ENCODE measurements around the gene PSKH1.

DNA sequence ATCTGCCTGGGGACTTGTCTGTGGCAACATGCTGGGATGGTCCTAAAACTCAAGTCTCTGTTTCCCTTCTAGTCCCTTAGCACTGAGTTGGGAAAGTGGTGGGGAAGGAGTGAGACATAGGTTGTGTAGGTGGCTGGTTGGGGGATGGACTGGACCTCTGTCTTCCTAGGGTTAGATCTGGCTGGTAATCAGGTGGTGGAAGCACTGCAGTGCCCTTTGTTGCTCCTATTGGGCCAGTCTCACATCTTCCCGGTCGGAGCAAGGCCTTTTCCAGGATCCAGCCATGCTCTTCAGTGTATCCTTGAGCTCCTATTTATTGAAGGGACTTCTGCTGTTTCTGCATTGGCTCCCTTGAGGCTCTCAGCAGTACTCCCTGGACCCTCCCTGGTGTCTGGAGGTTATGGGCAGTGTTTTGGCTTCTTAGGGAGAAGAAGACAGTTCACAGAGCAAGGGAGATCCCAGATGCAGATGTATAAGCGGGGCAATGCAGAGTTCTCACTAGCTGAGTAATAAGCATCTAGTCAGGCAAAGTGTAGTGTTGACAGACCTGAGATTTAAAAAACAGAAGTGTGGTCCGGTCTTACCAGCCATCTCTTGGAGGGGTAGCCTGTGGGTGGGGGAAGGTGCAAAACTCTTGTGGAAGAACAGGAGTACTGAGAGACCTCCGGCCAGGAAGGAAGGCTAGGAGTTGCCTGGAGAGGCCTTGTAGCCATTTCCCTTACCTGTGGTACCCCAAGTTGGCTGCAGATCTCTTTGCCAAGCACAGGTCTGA, 47.6 kb upstream of the PSKH1 start:
- TF ChIP-seq, protein P1, sequence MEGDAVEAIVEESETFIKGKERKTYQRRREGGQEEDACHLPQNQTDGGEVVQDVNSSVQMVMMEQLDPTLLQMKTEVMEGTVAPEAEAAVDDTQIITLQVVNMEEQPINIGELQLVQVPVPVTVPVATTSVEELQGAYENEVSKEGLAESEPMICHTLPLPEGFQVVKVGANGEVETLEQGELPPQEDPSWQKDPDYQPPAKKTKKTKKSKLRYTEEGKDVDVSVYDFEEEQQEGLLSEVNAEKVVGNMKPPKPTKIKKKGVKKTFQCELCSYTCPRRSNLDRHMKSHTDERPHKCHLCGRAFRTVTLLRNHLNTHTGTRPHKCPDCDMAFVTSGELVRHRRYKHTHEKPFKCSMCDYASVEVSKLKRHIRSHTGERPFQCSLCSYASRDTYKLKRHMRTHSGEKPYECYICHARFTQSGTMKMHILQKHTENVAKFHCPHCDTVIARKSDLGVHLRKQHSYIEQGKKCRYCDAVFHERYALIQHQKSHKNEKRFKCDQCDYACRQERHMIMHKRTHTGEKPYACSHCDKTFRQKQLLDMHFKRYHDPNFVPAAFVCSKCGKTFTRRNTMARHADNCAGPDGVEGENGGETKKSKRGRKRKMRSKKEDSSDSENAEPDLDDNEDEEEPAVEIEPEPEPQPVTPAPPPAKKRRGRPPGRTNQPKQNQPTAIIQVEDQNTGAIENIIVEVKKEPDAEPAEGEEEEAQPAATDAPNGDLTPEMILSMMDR (IDR thresholded peaks at IDR 0.05) = no peak
- TF ChIP-seq POLR2A (IDR thresholded peaks at IDR 0.05) = no peak

All from Peyer's patch (tissue), 4 donors.